ENCODE data around the gene ARID1B.

ARID1B gene

DNA sequence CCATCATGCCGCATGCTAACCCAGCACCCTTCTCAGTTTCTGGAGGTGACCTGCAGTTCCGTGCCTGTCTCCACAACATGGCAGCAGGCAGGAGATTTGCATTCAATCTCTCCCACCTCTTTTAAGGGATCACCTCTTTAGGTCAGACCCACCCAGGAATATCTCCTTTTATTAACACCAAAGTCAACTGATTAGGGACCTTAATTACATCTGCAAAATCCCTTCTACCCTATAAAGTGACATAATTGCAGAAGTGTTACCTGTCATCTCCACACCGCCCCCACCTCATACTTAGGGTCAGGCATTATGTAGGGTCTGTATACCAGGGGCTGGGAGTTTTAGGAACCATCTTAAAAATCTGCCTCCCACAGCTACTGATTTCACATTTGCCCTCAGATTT, 278.7 kb downstream of the ARID1B start:
- Mint-ChIP-seq H3K4me3 (no peak overlapping the region), H3K4me1 (peaks cover 18% of the 10 kb centered on the region), H3K36me3 (peaks cover 13% of the 10 kb centered on the region), H3K27me3 (no peaks in the 10 kb centered on the region), H3K9me3 (no peaks in the 10 kb centered on the region), H3K27ac (peak overlapping the region; percentile 67)
- ATAC-seq (ENCODE audit: low read depth) = no peak
- DNase-seq (ENCODE audit: low spot score in 2 of 2) = no peak

DNA sequence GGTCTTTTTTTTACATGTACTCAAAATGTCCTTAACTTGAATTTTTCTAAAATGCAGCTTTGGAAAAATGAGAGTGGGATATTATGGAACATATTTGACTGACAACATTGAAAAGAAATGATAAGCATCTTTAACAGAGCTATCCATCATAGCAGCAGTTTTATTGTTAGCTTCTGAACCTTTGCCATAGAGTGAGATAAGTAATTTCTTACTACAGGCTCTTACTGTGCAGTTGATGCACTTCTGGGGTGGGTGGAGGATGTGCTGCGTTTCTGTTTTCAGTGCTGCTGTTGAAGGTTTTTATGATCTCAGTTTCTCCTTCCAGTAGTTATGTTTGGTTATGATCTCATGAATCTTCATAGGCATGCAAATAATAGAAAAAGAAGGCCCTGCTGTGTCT, 279.1 kb downstream of the ARID1B start:
- H3K27me3 Mint-ChIP-seq = no peaks in the 10 kb centered on the region
- H3K36me3 Mint-ChIP-seq = peaks cover 11% of the 10 kb centered on the region
- H3K4me3 Mint-ChIP-seq = no peak overlapping the region
- H3K4me1 Mint-ChIP-seq = peaks cover 15% of the 10 kb centered on the region
- DNase-seq (ENCODE audit: low spot score in 2 of 2) = no peak
- H3K27ac Mint-ChIP-seq = peak overlapping the region; percentile 67
- no peak for ATAC-seq (ENCODE audit: low read depth)
- no peaks in the 10 kb centered on the region for H3K9me3 Mint-ChIP-seq

DNA sequence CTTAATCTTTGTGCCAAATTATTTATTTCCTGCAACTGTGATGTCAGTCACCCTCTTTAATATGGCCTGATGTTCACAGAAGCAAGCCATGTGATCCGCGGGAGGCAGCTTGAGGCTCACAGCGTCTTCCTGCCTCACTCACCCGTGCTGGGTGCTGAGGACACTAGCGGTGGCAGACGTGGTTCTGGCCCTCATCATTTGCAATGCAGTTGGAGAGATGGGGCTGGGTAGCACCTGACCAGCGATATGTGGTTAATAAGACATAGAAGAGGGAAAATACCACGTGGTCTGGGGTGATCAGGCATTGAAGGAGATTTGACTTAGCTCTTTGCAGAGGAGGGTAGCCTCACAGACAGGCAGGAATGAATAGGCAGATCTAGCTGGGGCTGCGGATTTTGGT, 281.4 kb downstream of the ARID1B start:
- Mint-ChIP-seq H3K36me3 (peaks cover 13% of the 10 kb centered on the region), H3K4me1 (peaks cover 21% of the 10 kb centered on the region), H3K9me3 (no peaks in the 10 kb centered on the region), H3K27me3 (no peaks in the 10 kb centered on the region), H3K4me3 (no peak overlapping the region), H3K27ac (peak overlapping the region; percentile 51)
- peak; percentile 21 for ATAC-seq (ENCODE audit: low read depth)
- no peak for DNase-seq (ENCODE audit: low spot score in 2 of 2)

DNA sequence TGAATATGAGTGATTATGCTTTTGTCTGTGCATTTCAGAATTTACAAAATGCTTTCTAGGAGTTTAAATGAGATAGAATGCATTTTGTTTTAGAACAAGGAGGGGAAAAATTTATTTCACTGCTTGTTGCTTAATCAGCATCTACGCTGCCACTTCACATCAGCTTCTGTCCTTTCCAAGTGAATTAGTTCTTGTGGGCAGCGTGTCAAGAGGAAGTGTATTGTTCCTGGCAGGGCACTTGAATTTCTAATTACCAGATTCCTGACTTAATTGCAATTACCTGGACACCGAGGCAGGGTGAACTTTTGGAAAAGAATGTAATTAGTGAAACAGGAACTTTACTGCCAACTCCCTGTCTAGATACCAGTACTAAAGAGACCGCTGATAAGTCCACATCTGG, 282.6 kb downstream of the ARID1B start:
- H3K36me3 Mint-ChIP-seq = peaks cover 16% of the 10 kb centered on the region
- ATAC-seq (ENCODE audit: low read depth) (no peak), DNase-seq (ENCODE audit: low spot score in 2 of 2) (no peak)
- no peaks in the 10 kb centered on the region for H3K9me3 Mint-ChIP-seq
- H3K27ac Mint-ChIP-seq = no peak overlapping the region
- peaks cover 27% of the 10 kb centered on the region for H3K4me1 Mint-ChIP-seq
- no peaks in the 10 kb centered on the region for H3K27me3 Mint-ChIP-seq
- H3K4me3 Mint-ChIP-seq = no peak overlapping the region

DNA sequence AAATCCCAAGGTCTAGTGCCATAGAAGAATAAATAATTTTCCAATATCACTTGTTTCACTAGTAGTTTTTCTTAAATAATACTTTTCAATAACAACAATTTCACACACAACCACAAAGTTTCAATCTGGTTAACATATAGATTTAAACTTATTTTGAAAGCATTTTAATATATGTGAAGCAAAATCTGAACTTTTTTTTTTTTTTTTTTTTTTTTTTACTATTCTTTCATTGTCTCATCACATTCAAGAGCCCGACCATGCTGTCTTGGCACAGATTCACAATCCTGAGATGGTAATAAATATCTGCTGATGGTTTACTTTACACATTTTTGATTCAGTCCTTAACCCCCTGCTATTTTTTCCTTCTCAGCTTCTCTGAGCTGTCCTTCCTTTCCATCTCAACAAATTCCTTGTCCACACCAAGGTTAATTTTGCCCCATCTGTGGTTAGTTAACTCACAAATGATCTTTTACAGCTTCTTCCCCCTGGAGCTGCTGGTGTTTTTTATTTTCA, 283.3 kb downstream of the ARID1B start:
- Mint-ChIP-seq H3K27ac (no peak overlapping the region), H3K27me3 (no peaks in the 10 kb centered on the region), H3K4me1 (peaks cover 25% of the 10 kb centered on the region), H3K9me3 (no peaks in the 10 kb centered on the region), H3K36me3 (peaks cover 16% of the 10 kb centered on the region), H3K4me3 (no peak overlapping the region)
- no peak for DNase-seq (ENCODE audit: low spot score in 2 of 2)
- ATAC-seq (ENCODE audit: low read depth) = no peak

DNA sequence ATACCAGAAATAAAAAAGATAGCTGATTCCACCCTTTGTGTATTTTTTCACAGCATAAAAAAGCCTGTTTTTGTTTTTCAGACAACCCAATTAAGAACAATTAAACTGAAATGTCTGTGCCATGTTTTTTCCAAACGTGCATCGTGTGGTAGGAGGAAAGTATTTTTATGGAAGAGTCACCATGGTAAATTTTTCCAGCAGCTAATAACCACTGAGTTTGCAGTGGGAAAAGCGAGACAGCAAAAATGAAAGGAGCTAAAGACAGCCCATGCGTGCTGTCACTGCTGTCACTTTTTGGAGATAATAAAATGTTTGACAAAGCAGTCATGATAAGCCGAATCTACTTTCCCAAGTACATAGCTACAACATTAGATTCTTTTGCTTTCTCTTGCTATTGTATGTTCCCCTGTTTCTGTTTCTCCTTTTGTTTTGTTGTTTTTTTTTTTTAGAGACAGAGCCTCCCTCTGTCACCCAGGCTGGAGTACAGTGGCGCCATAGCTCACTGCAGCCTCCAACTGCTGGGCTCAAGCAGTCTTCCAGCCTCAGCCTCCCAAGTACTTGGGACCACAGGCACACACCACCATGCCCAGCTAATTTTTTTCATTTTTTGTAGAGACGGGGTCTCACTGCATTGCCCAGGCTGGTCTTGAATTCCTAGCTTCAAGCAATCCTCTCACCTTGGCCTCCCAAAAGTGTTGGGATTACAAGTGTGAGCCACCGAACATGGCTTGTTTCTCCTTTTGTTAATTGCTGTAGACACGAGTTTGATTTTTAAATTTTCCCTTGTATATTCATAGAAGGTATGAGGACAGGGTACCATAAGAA, 284.8 kb downstream of the ARID1B start:
- Mint-ChIP-seq H3K27ac (no peak overlapping the region), H3K27me3 (no peaks in the 10 kb centered on the region), H3K9me3 (no peaks in the 10 kb centered on the region), H3K4me1 (peaks cover 32% of the 10 kb centered on the region), H3K36me3 (peaks cover 11% of the 10 kb centered on the region), H3K4me3 (no peak overlapping the region)
- DNase-seq (ENCODE audit: low spot score in 2 of 2) (no peak), ATAC-seq (ENCODE audit: low read depth) (no peak)

DNA sequence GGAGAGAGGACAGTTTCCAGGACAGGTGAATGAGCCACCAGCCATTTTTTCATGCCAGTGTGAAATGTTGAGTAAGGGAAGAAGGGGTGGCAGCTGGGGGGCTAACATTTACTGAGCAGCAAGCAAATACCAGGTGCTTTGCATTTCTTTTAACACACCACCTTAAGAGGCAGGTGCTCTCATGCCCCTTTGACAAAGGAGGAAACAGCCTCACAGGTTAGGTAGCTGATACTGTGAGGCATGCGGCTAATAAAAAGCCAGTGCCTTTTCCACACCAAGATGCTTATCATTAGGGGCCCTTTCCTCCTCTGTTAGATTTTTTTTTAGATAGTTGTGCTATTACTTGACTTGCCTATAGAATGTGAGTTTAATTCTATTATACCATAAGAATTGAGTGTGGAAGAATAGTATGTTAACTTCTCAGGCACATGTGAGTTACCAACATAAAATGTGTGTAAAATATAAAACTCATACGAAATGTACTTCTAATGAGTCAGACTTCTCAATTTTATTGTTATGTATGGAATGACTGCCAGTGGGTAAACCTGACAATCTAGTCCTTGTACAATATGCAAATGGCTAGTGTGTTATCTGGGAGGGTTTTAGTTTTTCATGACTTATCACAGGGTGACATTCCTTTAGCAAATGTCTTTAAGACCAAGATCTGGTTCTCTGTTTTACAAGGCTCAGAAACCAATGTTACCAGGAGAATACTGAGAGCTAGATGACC, 286.2 kb downstream of the ARID1B start:
- Mint-ChIP-seq H3K4me3 (no peak overlapping the region), H3K4me1 (peaks cover 39% of the 10 kb centered on the region), H3K36me3 (peaks cover 11% of the 10 kb centered on the region), H3K27ac (no peak overlapping the region), H3K27me3 (no peaks in the 10 kb centered on the region), H3K9me3 (no peaks in the 10 kb centered on the region)
- ATAC-seq (ENCODE audit: low read depth) (no peak), DNase-seq (ENCODE audit: low spot score in 2 of 2) (no peak)

DNA sequence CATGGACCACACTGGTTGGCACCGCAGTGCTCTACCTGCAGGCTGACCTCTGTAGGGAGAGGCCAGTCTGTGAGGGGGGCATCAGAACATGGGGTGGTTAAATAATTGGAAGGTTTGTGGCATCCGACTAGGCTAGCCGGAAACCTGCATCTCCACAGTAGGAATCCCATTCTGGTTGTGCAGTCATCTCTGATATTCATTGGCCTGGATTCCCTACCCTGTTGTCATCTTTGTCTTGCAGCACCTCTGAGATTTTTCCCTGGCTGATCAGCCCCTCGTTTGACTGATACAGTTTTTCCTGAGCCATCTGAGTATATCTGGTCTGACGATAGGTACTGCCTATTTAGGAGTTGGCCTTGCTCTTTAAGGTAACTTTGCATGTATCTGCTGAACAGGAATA, 286.7 kb downstream of the ARID1B start:
- DNase-seq (ENCODE audit: low spot score in 2 of 2) = no peak
- Mint-ChIP-seq H3K4me3 (no peak overlapping the region), H3K4me1 (peaks cover 39% of the 10 kb centered on the region), H3K27ac (no peak overlapping the region), H3K36me3 (peaks cover 7% of the 10 kb centered on the region), H3K9me3 (no peaks in the 10 kb centered on the region), H3K27me3 (no peaks in the 10 kb centered on the region)
- ATAC-seq (ENCODE audit: low read depth) = no peak

DNA sequence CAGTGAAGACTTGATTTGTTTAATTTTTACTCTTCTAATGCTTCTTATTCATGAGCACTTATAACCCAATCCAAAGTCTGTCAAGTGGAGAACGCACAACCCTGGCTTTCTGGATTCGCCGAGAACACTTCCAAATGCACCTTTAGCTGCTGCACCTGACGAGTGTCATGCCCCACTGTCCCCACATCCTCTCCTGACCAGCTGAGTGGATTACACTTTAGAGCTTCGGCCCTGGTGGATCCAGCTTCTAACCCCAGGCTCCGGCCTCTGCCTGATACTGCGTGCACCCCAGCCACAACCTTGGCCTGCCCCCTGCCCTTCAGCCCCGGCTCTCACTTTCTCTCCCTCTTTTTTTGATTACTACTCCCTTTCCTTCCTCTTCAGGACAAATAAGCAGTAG, 287.3 kb downstream of the ARID1B start:
- DNase-seq (ENCODE audit: low spot score in 2 of 2) = no peak
- Mint-ChIP-seq H3K4me3 (no peak overlapping the region), H3K9me3 (no peaks in the 10 kb centered on the region), H3K27me3 (no peaks in the 10 kb centered on the region), H3K36me3 (peaks cover 7% of the 10 kb centered on the region), H3K27ac (peak overlapping the region; percentile 39), H3K4me1 (peaks cover 42% of the 10 kb centered on the region)
- ATAC-seq (ENCODE audit: low read depth) = no peak

DNA sequence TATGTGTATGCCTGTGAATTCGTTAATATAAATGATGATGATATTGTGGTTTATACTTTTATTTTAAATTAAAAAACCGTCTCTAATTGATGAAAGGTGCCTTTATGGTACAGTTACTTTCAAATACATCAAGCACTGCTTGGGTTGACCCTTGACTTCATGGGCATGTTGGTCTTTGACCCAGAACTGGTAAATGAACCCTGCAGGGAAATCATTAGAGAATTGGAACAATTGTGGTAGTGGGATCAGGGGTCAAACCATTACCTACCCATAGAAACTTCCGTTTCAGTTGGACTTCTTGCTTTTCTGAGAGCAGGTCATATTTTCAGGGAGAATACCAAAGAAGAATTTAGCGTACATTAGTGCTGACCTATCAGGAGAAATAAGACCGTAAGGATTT, 288.2 kb downstream of the ARID1B start:
- H3K27me3 Mint-ChIP-seq = no peaks in the 10 kb centered on the region
- no peak for ATAC-seq (ENCODE audit: low read depth)
- no peak overlapping the region for H3K4me3 Mint-ChIP-seq
- no peaks in the 10 kb centered on the region for H3K9me3 Mint-ChIP-seq
- peaks cover 40% of the 10 kb centered on the region for H3K4me1 Mint-ChIP-seq
- DNase-seq (ENCODE audit: low spot score in 2 of 2) = no peak
- no peak overlapping the region for H3K27ac Mint-ChIP-seq
- peaks cover 7% of the 10 kb centered on the region for H3K36me3 Mint-ChIP-seq

DNA sequence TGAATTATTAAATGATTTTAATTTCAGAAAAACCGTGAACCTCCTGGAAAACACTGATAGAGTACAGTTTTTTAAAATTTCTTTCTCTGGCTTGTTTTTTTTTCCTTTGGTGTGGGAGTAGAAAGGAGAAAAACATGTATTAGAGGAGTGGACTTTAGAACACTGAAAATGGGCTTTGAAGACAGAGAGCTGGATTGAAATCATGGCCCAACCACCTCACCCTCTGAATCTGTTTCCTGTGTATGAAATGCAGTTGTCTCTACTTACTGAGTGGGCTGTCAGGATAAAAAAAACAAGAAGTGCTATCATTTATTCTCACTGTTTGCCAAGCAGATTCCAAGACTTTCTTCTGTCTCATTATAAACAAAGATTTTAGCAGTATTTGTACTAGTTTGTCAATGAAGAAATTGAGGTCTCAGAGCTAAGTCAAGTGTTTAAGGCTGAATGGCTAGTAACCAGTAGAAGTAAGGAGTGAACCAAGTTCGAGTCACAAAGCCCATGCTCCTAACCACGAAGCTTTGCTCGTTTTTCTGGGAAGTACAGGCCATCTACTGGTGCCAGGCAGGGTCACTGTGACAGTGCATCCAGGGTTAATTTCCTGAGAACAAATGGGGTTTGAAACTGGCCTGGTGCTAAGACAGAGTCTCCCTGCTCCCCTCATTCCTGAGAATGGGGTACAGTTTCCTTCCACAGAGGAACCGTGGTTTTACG, 289.8 kb downstream of the ARID1B start:
- Mint-ChIP-seq H3K36me3 (peaks cover 8% of the 10 kb centered on the region), H3K27ac (peak overlapping the region; percentile 5), H3K9me3 (no peaks in the 10 kb centered on the region), H3K27me3 (no peaks in the 10 kb centered on the region), H3K4me1 (peaks cover 43% of the 10 kb centered on the region), H3K4me3 (no peak overlapping the region)
- DNase-seq (ENCODE audit: low spot score in 2 of 2) = no peak
- ATAC-seq (ENCODE audit: low read depth) = no peak

DNA sequence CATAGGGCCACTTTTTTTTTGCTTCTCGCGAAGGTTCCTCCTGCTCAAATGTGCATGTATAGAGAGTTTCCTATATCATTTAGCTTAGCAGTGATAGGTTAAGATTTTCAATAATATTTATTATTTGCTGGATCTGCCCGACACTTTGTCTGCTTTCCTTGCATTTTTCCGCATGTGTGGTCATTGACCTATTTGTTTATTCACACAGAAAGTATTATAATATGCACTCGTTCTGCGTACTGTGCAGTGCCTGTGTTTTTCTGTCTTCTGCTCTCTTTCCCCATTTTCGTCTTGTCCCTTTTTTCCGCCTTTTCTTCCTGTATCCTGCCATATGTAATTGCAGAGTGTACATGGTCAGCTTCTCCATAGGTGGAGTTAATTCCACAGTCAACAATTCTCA, 290.3 kb downstream of the ARID1B start:
- H3K27me3 Mint-ChIP-seq = no peaks in the 10 kb centered on the region
- H3K4me3 Mint-ChIP-seq = no peak overlapping the region
- ATAC-seq (ENCODE audit: low read depth) (no peak), DNase-seq (ENCODE audit: low spot score in 2 of 2) (no peak)
- H3K27ac Mint-ChIP-seq = peak overlapping the region; percentile 25
- peaks cover 43% of the 10 kb centered on the region for H3K4me1 Mint-ChIP-seq
- H3K36me3 Mint-ChIP-seq = peaks cover 9% of the 10 kb centered on the region
- H3K9me3 Mint-ChIP-seq = no peaks in the 10 kb centered on the region

DNA sequence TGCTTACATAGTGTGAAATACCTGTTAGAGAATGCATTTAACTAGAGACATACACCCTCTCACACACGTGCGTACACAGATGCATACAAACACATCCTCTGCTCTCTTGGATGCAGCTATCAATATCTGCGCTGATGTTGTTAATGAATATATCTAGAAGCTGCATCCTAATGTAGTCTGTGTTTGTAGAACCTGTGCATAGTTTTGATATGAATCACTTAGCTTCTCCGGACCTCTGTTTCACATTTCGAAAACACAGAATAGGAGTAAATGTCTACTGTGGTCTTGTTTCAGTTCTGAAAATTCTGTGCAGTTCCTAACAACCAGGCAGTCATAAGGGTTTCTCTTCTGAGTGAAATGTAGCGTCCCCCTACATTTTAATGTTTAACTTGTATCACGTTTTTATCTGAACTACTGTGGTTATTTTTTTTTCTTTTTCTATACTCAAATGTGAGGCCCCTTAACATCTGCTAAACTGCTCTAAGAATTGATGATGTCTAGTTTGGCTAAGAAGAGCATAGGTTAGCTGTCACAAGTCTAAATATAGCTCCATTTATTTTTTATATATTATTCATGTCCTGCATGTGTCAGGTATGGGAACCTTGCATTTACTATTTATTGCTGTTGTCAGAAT, 291.6 kb downstream of the ARID1B start:
- Mint-ChIP-seq H3K9me3 (no peaks in the 10 kb centered on the region), H3K27me3 (no peaks in the 10 kb centered on the region), H3K4me3 (peak overlapping the region; percentile 63), H3K36me3 (peaks cover 13% of the 10 kb centered on the region), H3K4me1 (peaks cover 38% of the 10 kb centered on the region), H3K27ac (peak overlapping the region; percentile 76)
- ATAC-seq (ENCODE audit: low read depth) (peak; percentile 53), DNase-seq (ENCODE audit: low spot score in 2 of 2) (no peak)

DNA sequence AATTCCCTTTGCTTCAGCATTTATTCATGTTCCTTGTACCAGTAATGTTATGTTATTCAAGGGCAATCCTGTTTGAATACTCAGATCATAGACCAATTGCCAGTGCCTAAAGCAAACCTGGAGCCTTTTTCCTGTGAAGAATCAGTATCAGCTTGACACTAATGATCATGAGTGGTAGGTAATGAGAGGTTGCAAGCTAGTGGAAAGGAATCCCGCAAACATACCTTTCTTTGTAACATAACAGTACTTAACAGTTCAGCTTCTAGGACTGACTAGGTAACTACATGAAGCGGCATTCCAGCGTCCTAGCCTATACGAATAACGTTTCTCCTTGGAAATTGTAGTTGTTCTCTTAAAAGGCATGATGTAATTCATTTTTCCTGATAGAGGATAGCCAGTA, 292.4 kb downstream of the ARID1B start:
- H3K9me3 Mint-ChIP-seq = no peaks in the 10 kb centered on the region
- H3K27me3 Mint-ChIP-seq = no peaks in the 10 kb centered on the region
- no peak for DNase-seq (ENCODE audit: low spot score in 2 of 2)
- peaks cover 37% of the 10 kb centered on the region for H3K4me1 Mint-ChIP-seq
- ATAC-seq (ENCODE audit: low read depth) = no peak
- H3K27ac Mint-ChIP-seq = peak overlapping the region; percentile 76
- peaks cover 13% of the 10 kb centered on the region for H3K36me3 Mint-ChIP-seq
- H3K4me3 Mint-ChIP-seq = no peak overlapping the region
